ENCODE measurements around the gene RHO.

Gene RHO

GRCh38 chr3:129525341-129525968, 3.0 kb upstream of the RHO start:
- Histone ChIP-seq H3K4me1 (ENCODE audit: insufficient read depth, low read length) (no peaks in the 10 kb centered on the region), H3K27ac (ENCODE audit: low read depth, low read length) (no peak overlapping the region)

GRCh38 chr3:129526121-129526900, 2.1 kb upstream of the RHO start:
- H3K4me1 ChIP-seq (ENCODE audit: insufficient read depth, low read length) = no peaks in the 10 kb centered on the region
- H3K4me3 ChIP-seq (ENCODE audit: low read depth in 1 of 2, low read length in 2 of 2) = no peak overlapping the region
- H3K27me3 ChIP-seq (ENCODE audit: control insufficient read depth in 1 of 2, insufficient read depth in 2 of 2, low read length in 2 of 2) = no peaks in the 10 kb centered on the region
- no peak overlapping the region for H3K9ac ChIP-seq (ENCODE audit: low read length)
- no peak overlapping the region for H3K27ac ChIP-seq (ENCODE audit: low read depth, low read length)
- H3K36me3 ChIP-seq (ENCODE audit: insufficient read depth, low read length) = no peaks in the 10 kb centered on the region
- H3K9me3 ChIP-seq (ENCODE audit: low read length) = no peaks in the 10 kb centered on the region

More at GRCh38 chr3:129525341-129525968, 3.0 kb upstream of the RHO start:
- Histone ChIP-seq H3K4me3 (ENCODE audit: low read depth in 1 of 2, low read length in 2 of 2) (no peak overlapping the region), H3K9ac (ENCODE audit: low read length) (no peak overlapping the region), H3K9me3 (ENCODE audit: low read length) (no peaks in the 10 kb centered on the region), H3K27me3 (ENCODE audit: control insufficient read depth in 1 of 2, insufficient read depth in 2 of 2, low read length in 2 of 2) (no peaks in the 10 kb centered on the region), H3K36me3 (ENCODE audit: insufficient read depth, low read length) (no peaks in the 10 kb centered on the region)

GRCh38 chr3:129527262-129527661, 1.2 kb upstream of the RHO start:
- no peaks in the 10 kb centered on the region for H3K27me3 ChIP-seq (ENCODE audit: control insufficient read depth in 1 of 2, insufficient read depth in 2 of 2, low read length in 2 of 2)
- no peak overlapping the region for H3K9ac ChIP-seq (ENCODE audit: low read length)
- H3K27ac ChIP-seq (ENCODE audit: low read depth, low read length) = no peak overlapping the region
- H3K9me3 ChIP-seq (ENCODE audit: low read length) = no peaks in the 10 kb centered on the region
- no peaks in the 10 kb centered on the region for H3K4me1 ChIP-seq (ENCODE audit: insufficient read depth, low read length)
- no peaks in the 10 kb centered on the region for H3K36me3 ChIP-seq (ENCODE audit: insufficient read depth, low read length)
- no peak overlapping the region for H3K4me3 ChIP-seq (ENCODE audit: low read depth in 1 of 2, low read length in 2 of 2)

GRCh38 chr3:129529436-129530210, 1.2 kb downstream of the RHO start:
- no peak overlapping the region for H3K27ac ChIP-seq (ENCODE audit: low read depth, low read length)
- no peak overlapping the region for H3K9ac ChIP-seq (ENCODE audit: low read length)

GRCh38 chr3:129530251-129530791, 1.9 kb downstream of the RHO start:
- Histone ChIP-seq H3K4me3 (ENCODE audit: low read depth in 1 of 2, low read length in 2 of 2) (no peak overlapping the region), H3K27ac (ENCODE audit: low read depth, low read length) (no peak overlapping the region), H3K27me3 (ENCODE audit: control insufficient read depth in 1 of 2, insufficient read depth in 2 of 2, low read length in 2 of 2) (no peaks in the 10 kb centered on the region), H3K9ac (ENCODE audit: low read length) (no peak overlapping the region), H3K9me3 (ENCODE audit: low read length) (no peaks in the 10 kb centered on the region), H3K4me1 (ENCODE audit: insufficient read depth, low read length) (no peaks in the 10 kb centered on the region), H3K36me3 (ENCODE audit: insufficient read depth, low read length) (no peaks in the 10 kb centered on the region)

More at GRCh38 chr3:129529436-129530210, 1.2 kb downstream of the RHO start:
- Histone ChIP-seq H3K4me1 (ENCODE audit: insufficient read depth, low read length) (no peaks in the 10 kb centered on the region), H3K4me3 (ENCODE audit: low read depth in 1 of 2, low read length in 2 of 2) (no peak overlapping the region), H3K27me3 (ENCODE audit: control insufficient read depth in 1 of 2, insufficient read depth in 2 of 2, low read length in 2 of 2) (no peaks in the 10 kb centered on the region), H3K36me3 (ENCODE audit: insufficient read depth, low read length) (no peaks in the 10 kb centered on the region), H3K9me3 (ENCODE audit: low read length) (no peaks in the 10 kb centered on the region)

GRCh38 chr3:129530821-129531220, 2.4 kb downstream of the RHO start:
- Histone ChIP-seq H3K9ac (ENCODE audit: low read length) (no peak overlapping the region), H3K9me3 (ENCODE audit: low read length) (no peaks in the 10 kb centered on the region), H3K36me3 (ENCODE audit: insufficient read depth, low read length) (no peaks in the 10 kb centered on the region), H3K4me1 (ENCODE audit: insufficient read depth, low read length) (no peaks in the 10 kb centered on the region), H3K27me3 (ENCODE audit: control insufficient read depth in 1 of 2, insufficient read depth in 2 of 2, low read length in 2 of 2) (no peaks in the 10 kb centered on the region), H3K4me3 (ENCODE audit: low read depth in 1 of 2, low read length in 2 of 2) (no peak overlapping the region), H3K27ac (ENCODE audit: low read depth, low read length) (no peak overlapping the region)

- Histone ChIP-seq H3K27ac (ENCODE audit: low read depth, low read length) (no peak overlapping the region), H3K36me3 (ENCODE audit: insufficient read depth, low read length) (no peaks in the 10 kb centered on the region), H3K4me3 (ENCODE audit: low read depth in 1 of 2, low read length in 2 of 2) (no peak overlapping the region), H3K9ac (ENCODE audit: low read length) (no peak overlapping the region), H3K9me3 (ENCODE audit: low read length) (no peaks in the 10 kb centered on the region), H3K27me3 (ENCODE audit: control insufficient read depth in 1 of 2, insufficient read depth in 2 of 2, low read length in 2 of 2) (no peaks in the 10 kb centered on the region), H3K4me1 (ENCODE audit: insufficient read depth, low read length) (no peaks in the 10 kb centered on the region)
These were observed 3.3 kb downstream of the RHO start for GRCh38 chr3:129531699-129532098.

- Histone ChIP-seq H3K27me3 (ENCODE audit: control insufficient read depth in 1 of 2, insufficient read depth in 2 of 2, low read length in 2 of 2) (no peaks in the 10 kb centered on the region), H3K27ac (ENCODE audit: low read depth, low read length) (no peak overlapping the region), H3K36me3 (ENCODE audit: insufficient read depth, low read length) (no peaks in the 10 kb centered on the region), H3K9ac (ENCODE audit: low read length) (no peak overlapping the region), H3K9me3 (ENCODE audit: low read length) (no peaks in the 10 kb centered on the region), H3K4me1 (ENCODE audit: insufficient read depth, low read length) (no peaks in the 10 kb centered on the region), H3K4me3 (ENCODE audit: low read depth in 1 of 2, low read length in 2 of 2) (no peak overlapping the region)
These were observed 3.8 kb downstream of the RHO start for GRCh38 chr3:129532261-129532660.

GRCh38 chr3:129533406-129533805, 5.0 kb downstream of the RHO start:
- H3K9me3 ChIP-seq (ENCODE audit: low read length) = no peaks in the 10 kb centered on the region
- no peak overlapping the region for H3K9ac ChIP-seq (ENCODE audit: low read length)
- H3K27ac ChIP-seq (ENCODE audit: low read depth, low read length) = no peak overlapping the region
- H3K36me3 ChIP-seq (ENCODE audit: insufficient read depth, low read length) = no peaks in the 10 kb centered on the region
- no peaks in the 10 kb centered on the region for H3K27me3 ChIP-seq (ENCODE audit: control insufficient read depth in 1 of 2, insufficient read depth in 2 of 2, low read length in 2 of 2)
- no peaks in the 10 kb centered on the region for H3K4me1 ChIP-seq (ENCODE audit: insufficient read depth, low read length)
- H3K4me3 ChIP-seq (ENCODE audit: low read depth in 1 of 2, low read length in 2 of 2) = no peak overlapping the region

- Histone ChIP-seq H3K9ac (ENCODE audit: low read length) (no peak overlapping the region), H3K4me1 (ENCODE audit: insufficient read depth, low read length) (no peaks in the 10 kb centered on the region), H3K27me3 (ENCODE audit: control insufficient read depth in 1 of 2, insufficient read depth in 2 of 2, low read length in 2 of 2) (no peaks in the 10 kb centered on the region), H3K36me3 (ENCODE audit: insufficient read depth, low read length) (no peaks in the 10 kb centered on the region), H3K27ac (ENCODE audit: low read depth, low read length) (no peak overlapping the region), H3K4me3 (ENCODE audit: low read depth in 1 of 2, low read length in 2 of 2) (no peak overlapping the region), H3K9me3 (ENCODE audit: low read length) (no peaks in the 10 kb centered on the region)
These were observed 6.1 kb downstream of the RHO start for GRCh38 chr3:129534428-129535027.

GRCh38 chr3:129535075-129535474, 6.6 kb downstream of the RHO start:
- Histone ChIP-seq H3K4me3 (ENCODE audit: low read depth in 1 of 2, low read length in 2 of 2) (no peak overlapping the region), H3K36me3 (ENCODE audit: insufficient read depth, low read length) (no peaks in the 10 kb centered on the region), H3K9me3 (ENCODE audit: low read length) (no peaks in the 10 kb centered on the region), H3K27ac (ENCODE audit: low read depth, low read length) (no peak overlapping the region), H3K27me3 (ENCODE audit: control insufficient read depth in 1 of 2, insufficient read depth in 2 of 2, low read length in 2 of 2) (no peaks in the 10 kb centered on the region), H3K9ac (ENCODE audit: low read length) (no peak overlapping the region), H3K4me1 (ENCODE audit: insufficient read depth, low read length) (no peaks in the 10 kb centered on the region)
